SK-N-MC (cell line): ENCODE results near the gene ZNF467.

Experiments used
- EZH2 ChIP-seq: fragments of 200-600 bp; sonication (generic); IDR thresholded peaks from one replicate; pipeline ENCODE4 v1.6.1; 2017; ENCODE audit warnings: antibody characterized with exemption
- FOXP2 ChIP-seq: optimal IDR thresholded peaks from 2 replicates; pipeline ENCODE3; 2011; ENCODE audit warnings: mild to moderate bottlenecking, moderate library complexity; ENCODE audit not compliant: insufficient read depth; ENCODE audit errors: extremely low read length, control extremely low read depth
- POLR2AphosphoS5 ChIP-seq: IDR thresholded peaks from 2 replicates; pipeline ENCODE4 v1.6.1; 2012; ENCODE audit warnings: mild to moderate bottlenecking, low read depth, low read length, borderline replicate concordance

- TF ChIP-seq EZH2: no peak
- TF ChIP-seq POLR2AphosphoS5: no peak
- no peak for TF ChIP-seq FOXP2
These were observed 2.4 kb downstream of the ZNF467 start for GRCh38 chr7:149770728-149771636.
